Measurements from ENCODE around the gene MSANTD7.
"Not testable (repeated sequence)": the region's sequence is repeated elsewhere in the genome, so short reads cannot be mapped to it uniquely, and the experiment has no call there.

The MSANTD7 gene

GRCh38 chr10:14837757-14838581, at the start of gene MSANTD7, which contains the start of the genes CDNF and HSPA14:
Gene MSANTD7, plus strand, starts transcription at chr10:14838306. Its CDS starts 3,979 bp downstream, at chr10:14842285.
Gene CDNF, minus strand, starts transcription at chr10:14838037. Its CDS starts 91 bp downstream, at chr10:14837946.
Gene HSPA14, plus strand, starts transcription at chr10:14838306. Its CDS starts 97 bp downstream, at chr10:14838403.
- DNase-seq (ENCODE audit: low spot score): peak; percentile 100

GRCh38 chr10:14798636-14799035, 39.5 kb upstream of the MSANTD7 start:
- DNase-seq (ENCODE audit: low spot score): no peak

GRCh38 chr10:14800397-14800796, 37.7 kb upstream of the MSANTD7 start:
- no peak for DNase-seq (ENCODE audit: low spot score)

GRCh38 chr10:14801723-14802122, 36.4 kb upstream of the MSANTD7 start:
- no peak for DNase-seq (ENCODE audit: low spot score)

- no peak for DNase-seq (ENCODE audit: low spot score)
These were observed 34.3 kb upstream of the MSANTD7 start for GRCh38 chr10:14803827-14804226.

GRCh38 chr10:14806318-14806717, 31.8 kb upstream of the MSANTD7 start:
- DNase-seq (ENCODE audit: low spot score): no peak

GRCh38 chr10:14810969-14811953, 26.8 kb upstream of the MSANTD7 start:
- no peak for DNase-seq (ENCODE audit: low spot score)

GRCh38 chr10:14812271-14812670, 25.8 kb upstream of the MSANTD7 start:
- peak; percentile 34 for DNase-seq (ENCODE audit: low spot score)

- no peak for DNase-seq (ENCODE audit: low spot score)
These were observed 22.4 kb upstream of the MSANTD7 start for GRCh38 chr10:14815681-14816080.

- not testable (repeated sequence) for DNase-seq (ENCODE audit: low spot score)
These were observed 21.4 kb upstream of the MSANTD7 start for GRCh38 chr10:14816717-14817116.

GRCh38 chr10:14820010-14820774, 17.9 kb upstream of the MSANTD7 start:
- peak; percentile 84 for DNase-seq (ENCODE audit: low spot score)

- no peak for DNase-seq (ENCODE audit: low spot score)
These were observed 17.3 kb upstream of the MSANTD7 start for GRCh38 chr10:14820775-14821154.

- no peak for DNase-seq (ENCODE audit: low spot score)
These were observed 16.3 kb upstream of the MSANTD7 start for GRCh38 chr10:14821635-14822375.

- peak; percentile 74 for DNase-seq (ENCODE audit: low spot score)
These were observed 15.0 kb upstream of the MSANTD7 start for GRCh38 chr10:14822879-14823755.

- DNase-seq (ENCODE audit: low spot score): no peak
These were observed 14.1 kb upstream of the MSANTD7 start for GRCh38 chr10:14823966-14824365.

- DNase-seq (ENCODE audit: low spot score): no peak
These were observed 11.9 kb upstream of the MSANTD7 start for GRCh38 chr10:14826076-14826829.

- no peak for DNase-seq (ENCODE audit: low spot score)
These were observed 5.0 kb upstream of the MSANTD7 start for GRCh38 chr10:14833106-14833505.

- DNase-seq (ENCODE audit: low spot score): no peak
These were observed 1.9 kb upstream of the MSANTD7 start for GRCh38 chr10:14836208-14836607.
